ENCODE measurements around the gene ADAMTS6.

GRCh38 chr5:65120371-65120967 lies 361.3 kb downstream of the ADAMTS6 start:
- no peak for TF ChIP-seq POLR2A (IDR thresholded peaks at IDR 0.05)
- TF ChIP-seq CTCF (IDR thresholded peaks at IDR 0.05 in 4 of 5, conservative IDR thresholded peaks at IDR 0.05 in 1 of 5), result no peak
